Heart left ventricle (tissue), 13 donors: ENCODE data around the gene GPR107.

Experiments
- CTCF ChIP-seq, 12 donors: fragments of 200-600 bp; sonication (generic) in 4 of 12; IDR thresholded peaks; one replicate each; pipeline versions ENCODE4 v1.5.0 to v1.8.0; 2018 to 2022; ENCODE audit warnings: antibody characterized with exemption in 12 of 12, mild to moderate bottlenecking in 5 of 12
- POLR2A ChIP-seq, 2 donors: fragments of 450-650 bp; IDR thresholded peaks; one replicate each; pipeline ENCODE4 v1.6.1; 2017; ENCODE audit warnings: antibody characterized with exemption in 2 of 2, mild to moderate bottlenecking in 2 of 2, moderate library complexity in 2 of 2
- donor health status: ischemic (EF 13 %, LVEDD 7.1; RV severe dilation, severe dysfunction).
- donor health status: DM: no; HTN: yes; CAD: no.
- donor health status: DM: no; HTN: no; CAD: no.
- donor health status: ischemic (EF 25% LVEDD 6.9; RV normal size, moderate dysfunction).
- donor health status: ischemic (EF 25% LVEDD 5.7; RV mildly dilated, moderate dysfunction).
- donor health status: ischemic (EF 35%, LVEDD 5.7; RV mildly dilated, moderate dysfunction).
- donor health status: nonischemic (EF 11% LVEDD 7.7; RV severe dilation, severe dysfunction).
- donor health status: DM: yes; HTN: yes; CAD: no.
- donor health status: PGD.
- donor health status: ischemic (EF 29% LVEDD 5.4; RV normal size, mild dysfunction).
- donor health status: nonischemic (EF 23%, LVEDD 6.1; RV moderate dilation, normal function).

- TF ChIP-seq CTCF (IDR thresholded peaks at IDR 0.05) (no peak), POLR2A (IDR thresholded peaks at IDR 0.05) (no peak)
Observed at GRCh38 chr9:130119519-130120298, 66.0 kb downstream of the GPR107 start.
